Measurements from ENCODE around the gene ARRDC5.
A peak's percentile ranks its signal among the peaks of the same experiment; 100 is the strongest.
"Not testable (repeated sequence)": the region's sequence is repeated elsewhere in the genome, so short reads cannot be mapped to it uniquely, and the experiment has no call there.

The ARRDC5 gene

GRCh38 chr19:4909897-4910593 is 7.3 kb upstream of the ARRDC5 start:
- peak; percentile 86 for DNase-seq (ENCODE audit: low read depth)

- no peak for DNase-seq (ENCODE audit: low read depth)
Observed at GRCh38 chr19:4909156-4909896, 6.6 kb upstream of the ARRDC5 start, which contains the start of gene UHRF1. TSS of gene UHRF1 (plus strand) at chr19:4909501. CDS start at chr19:4910886, 1,385 bp downstream.

DNA sequence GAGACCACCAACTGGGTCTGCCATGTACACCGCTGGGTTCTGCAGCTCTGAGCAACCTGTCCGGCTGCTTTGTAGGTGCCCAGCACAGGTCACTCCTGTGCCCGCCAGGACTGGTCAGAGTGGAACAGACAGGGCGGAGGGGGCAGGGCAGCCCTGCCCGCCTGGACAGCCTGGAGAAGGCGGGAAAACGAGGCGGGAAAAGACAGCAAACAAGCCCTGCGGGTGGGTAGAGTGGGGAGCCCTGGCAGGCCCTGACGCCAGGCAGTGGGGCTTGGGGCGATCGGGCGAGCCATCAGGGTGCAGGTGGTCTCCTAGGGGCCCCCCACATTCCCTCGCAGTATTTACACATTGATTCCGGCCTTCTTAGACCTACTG is 6.1 kb upstream of the ARRDC5 start:
- no peak for DNase-seq (ENCODE audit: low read depth)

DNA sequence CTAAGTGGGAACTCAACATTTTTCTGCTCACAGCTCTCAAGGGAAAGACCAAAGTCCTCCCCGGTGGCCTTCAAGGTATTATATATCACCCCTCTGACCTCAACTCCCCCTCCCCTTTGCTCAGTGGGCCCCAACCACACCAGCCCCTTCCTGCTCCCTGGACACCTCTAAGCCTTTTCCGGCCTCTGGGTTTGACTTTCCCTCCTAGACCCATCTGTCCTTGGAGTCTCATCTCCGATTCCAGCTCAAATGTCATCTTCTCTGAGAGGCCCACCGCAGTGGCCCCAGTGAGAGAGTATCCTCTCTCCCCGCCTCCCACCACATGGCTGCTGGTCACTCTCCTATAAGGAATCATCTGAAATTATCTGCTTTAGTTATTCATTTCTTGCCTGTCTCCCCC is 5.7 kb upstream of the ARRDC5 start:
- no peak for DNase-seq (ENCODE audit: low read depth)

- no peak for DNase-seq (ENCODE audit: low read depth)
Observed at GRCh38 chr19:4906963-4907362, 4.3 kb upstream of the ARRDC5 start.

- DNase-seq (ENCODE audit: low read depth), result no peak
Observed at GRCh38 chr19:4904481-4904880, 1.8 kb upstream of the ARRDC5 start.

DNA sequence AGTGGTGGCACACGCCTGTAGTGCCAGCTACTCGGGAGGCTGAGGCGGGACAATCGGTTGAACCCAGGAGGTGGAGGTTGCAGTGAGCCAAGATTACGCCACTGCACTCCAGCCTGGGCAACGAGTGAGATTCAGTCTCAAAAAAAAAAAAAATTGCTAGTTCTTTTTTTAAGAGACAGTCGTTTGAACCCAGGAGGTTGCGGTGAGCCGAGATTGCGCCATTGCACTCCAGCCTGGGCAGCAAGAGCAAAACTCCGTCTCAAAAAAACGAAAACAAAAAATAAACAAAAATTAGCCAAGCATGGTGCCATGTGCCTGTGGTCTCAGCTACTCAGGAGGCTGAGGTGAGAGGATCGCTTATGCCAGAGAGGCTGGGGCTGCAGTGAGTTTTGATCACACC is 1.8 kb downstream of the ARRDC5 start:
- not testable (repeated sequence) for DNase-seq (ENCODE audit: low read depth)

GRCh38 chr19:4897146-4897545 is 5.5 kb downstream of the ARRDC5 start:
- DNase-seq (ENCODE audit: low read depth), result no peak

GRCh38 chr19:4896372-4896771 is 6.3 kb downstream of the ARRDC5 start:
- DNase-seq (ENCODE audit: low read depth), result no peak

DNA sequence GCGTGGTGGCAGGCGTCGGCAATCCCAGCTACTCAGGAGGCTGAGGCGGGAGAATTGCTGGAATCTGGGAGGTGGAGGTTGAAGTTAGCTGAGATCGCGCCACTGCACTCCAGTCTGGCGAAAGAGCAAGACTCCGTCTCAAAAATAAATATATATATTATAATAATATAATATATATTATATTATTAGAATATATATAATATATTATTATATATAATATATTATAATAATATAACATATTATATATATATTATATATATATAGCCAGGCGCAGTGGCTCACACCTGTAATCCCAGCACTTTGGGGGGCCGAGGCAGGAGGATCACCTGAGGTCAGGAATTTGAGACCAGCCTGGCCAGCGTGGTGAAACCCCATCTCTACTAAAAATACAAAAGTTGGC is 9.7 kb downstream of the ARRDC5 start:
- DNase-seq (ENCODE audit: low read depth), result not testable (repeated sequence)

- no peak for DNase-seq (ENCODE audit: low read depth)
Observed at GRCh38 chr19:4891066-4891465, 11.6 kb downstream of the ARRDC5 start.

GRCh38 chr19:4889034-4889815 is 13.5 kb downstream of the ARRDC5 start:
- DNase-seq (ENCODE audit: low read depth), result no peak

DNA sequence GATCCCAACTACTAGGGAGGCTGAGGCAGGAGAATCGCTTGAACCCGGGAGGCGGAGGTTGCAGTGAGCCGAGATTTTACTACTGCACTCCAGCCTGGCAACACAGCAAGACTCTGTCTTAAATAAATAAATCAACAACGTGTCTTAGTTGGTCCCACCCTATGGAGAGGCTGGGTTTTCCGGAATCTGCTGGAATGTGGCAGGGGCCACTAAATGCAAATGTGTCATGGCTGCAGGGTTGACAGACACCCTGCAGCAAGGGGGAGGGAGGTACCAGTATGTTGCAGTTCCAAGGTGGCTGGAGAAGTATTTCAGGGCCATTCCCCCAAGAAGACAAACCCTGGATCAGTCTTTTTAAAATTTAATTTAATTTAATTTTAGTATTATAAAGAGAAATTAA is 14.9 kb downstream of the ARRDC5 start:
- DNase-seq (ENCODE audit: low read depth), result not testable (repeated sequence)

- not testable (repeated sequence) for DNase-seq (ENCODE audit: low read depth)
Observed at GRCh38 chr19:4884993-4885392, 17.7 kb downstream of the ARRDC5 start.

GRCh38 chr19:4882874-4883273 is 19.8 kb downstream of the ARRDC5 start:
- not testable (repeated sequence) for DNase-seq (ENCODE audit: low read depth)

GRCh38 chr19:4879041-4879440 is 23.7 kb downstream of the ARRDC5 start:
- no peak for DNase-seq (ENCODE audit: low read depth)

DNA sequence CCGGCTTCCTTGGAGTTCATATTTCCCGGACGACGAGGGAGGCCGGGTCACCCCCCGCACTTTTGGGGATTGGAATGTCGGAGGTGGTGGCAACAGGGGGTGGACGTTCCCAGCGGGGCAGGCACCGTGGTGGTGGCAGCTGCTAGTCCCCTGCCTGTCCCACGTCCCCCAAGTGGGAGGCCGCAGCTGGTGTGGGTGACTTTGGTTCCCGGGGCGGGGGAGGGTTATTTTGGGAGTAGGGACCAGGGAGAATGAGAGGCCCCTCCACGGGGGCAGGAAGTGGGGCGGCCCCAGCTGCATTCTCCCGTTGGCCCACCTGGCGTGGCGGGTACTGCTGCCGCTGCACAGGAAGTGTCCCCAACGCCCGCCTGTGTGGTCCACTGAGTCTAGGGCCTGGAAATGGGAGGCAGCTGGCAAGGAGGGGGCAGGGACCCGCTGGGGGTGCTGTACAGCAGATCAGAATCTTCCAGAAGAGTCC is 24.2 kb downstream of the ARRDC5 start:
- no peak for DNase-seq (ENCODE audit: low read depth)

GRCh38 chr19:4877753-4878490 is 24.8 kb downstream of the ARRDC5 start:
- no peak for DNase-seq (ENCODE audit: low read depth)

GRCh38 chr19:4873930-4874329 is 28.8 kb downstream of the ARRDC5 start:
- DNase-seq (ENCODE audit: low read depth), result no peak

- DNase-seq (ENCODE audit: low read depth), result no peak
Observed at GRCh38 chr19:4871711-4872110, 31.0 kb downstream of the ARRDC5 start.

DNA sequence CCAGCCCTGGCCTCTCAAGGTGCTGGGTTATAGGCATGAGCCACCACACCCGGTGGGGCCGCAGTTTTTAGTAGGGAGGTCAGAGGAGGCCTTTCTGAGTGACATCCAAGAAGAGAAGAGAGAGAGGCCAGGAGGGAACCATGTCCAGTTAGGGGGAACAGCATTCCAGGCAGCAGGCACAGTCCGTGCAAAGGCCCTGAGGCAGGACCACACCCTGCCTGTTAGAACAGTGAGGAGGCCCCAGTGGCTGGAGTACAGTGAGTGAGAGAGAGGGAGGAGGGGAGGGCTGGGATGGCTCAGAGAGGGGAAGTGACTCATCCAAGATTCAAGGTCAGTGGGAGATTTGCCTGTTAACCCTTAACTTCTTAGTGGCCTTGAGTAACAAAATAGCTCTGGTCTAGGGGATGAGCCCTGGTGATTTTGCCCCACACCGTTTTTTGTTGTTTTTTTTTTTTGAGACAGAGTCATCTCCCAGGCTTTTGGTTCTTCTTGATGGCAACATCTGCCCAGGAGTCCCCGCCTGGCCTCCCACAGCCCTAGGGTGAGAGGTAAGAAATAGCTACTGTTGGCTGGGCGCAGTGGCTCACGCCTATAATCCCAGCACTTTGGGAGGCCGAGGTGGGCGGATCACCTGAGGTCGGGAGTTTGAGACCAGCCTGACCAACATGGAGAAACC is 32.5 kb downstream of the ARRDC5 start:
- DNase-seq (ENCODE audit: low read depth), result no peak
